ENCODE data around the gene PALM3.
"Not testable (repeated sequence)": the region's sequence is repeated elsewhere in the genome, so short reads cannot be mapped to it uniquely, and the experiment has no call there.

Gene PALM3

DNA sequence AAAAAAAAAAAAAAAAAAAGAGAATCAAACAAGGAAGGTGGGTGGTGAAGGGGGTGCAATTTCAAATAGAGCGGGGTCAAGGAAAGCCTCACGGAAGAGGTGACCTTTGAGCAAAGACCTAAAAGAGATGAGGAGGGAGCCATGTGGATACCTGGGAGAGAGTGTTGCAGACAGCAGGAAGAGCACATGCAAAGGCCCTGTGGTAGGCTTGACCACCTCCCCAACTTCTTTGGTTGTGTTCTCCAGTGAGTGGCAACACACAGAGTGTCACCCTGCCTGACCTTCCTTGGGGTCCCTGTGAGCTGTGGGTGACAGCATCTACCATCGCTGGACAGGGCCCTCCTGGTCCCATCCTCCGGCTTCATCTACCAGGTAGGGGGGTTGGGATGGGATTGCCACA, 11.4 kb downstream of the PALM3 start:
- no peak overlapping the region for H3K4me3 ChIP-seq (ENCODE audit: low read depth, low read length)
- in situ Hi-C loops (cut with HindIII; ENCODE audit: low sequenced_read_pairs): no loop called here
- DNase-seq (ENCODE audit: low read depth, low spot score): no peak
- TF ChIP-seq, protein P1, sequence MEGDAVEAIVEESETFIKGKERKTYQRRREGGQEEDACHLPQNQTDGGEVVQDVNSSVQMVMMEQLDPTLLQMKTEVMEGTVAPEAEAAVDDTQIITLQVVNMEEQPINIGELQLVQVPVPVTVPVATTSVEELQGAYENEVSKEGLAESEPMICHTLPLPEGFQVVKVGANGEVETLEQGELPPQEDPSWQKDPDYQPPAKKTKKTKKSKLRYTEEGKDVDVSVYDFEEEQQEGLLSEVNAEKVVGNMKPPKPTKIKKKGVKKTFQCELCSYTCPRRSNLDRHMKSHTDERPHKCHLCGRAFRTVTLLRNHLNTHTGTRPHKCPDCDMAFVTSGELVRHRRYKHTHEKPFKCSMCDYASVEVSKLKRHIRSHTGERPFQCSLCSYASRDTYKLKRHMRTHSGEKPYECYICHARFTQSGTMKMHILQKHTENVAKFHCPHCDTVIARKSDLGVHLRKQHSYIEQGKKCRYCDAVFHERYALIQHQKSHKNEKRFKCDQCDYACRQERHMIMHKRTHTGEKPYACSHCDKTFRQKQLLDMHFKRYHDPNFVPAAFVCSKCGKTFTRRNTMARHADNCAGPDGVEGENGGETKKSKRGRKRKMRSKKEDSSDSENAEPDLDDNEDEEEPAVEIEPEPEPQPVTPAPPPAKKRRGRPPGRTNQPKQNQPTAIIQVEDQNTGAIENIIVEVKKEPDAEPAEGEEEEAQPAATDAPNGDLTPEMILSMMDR (IDR thresholded peaks at IDR 0.05; ENCODE audit: low read depth, low read length): no peak

GRCh38 chr19:14048443-14049153, 13.3 kb downstream of the PALM3 start:
- TF ChIP-seq, protein P1 (IDR thresholded peaks at IDR 0.05; ENCODE audit: low read depth, low read length): peak; percentile 95
- no peak for DNase-seq (ENCODE audit: low read depth, low spot score)
- in situ Hi-C loops (cut with HindIII; ENCODE audit: low sequenced_read_pairs): no loop called here
- no peak overlapping the region for H3K4me3 ChIP-seq (ENCODE audit: low read depth, low read length)

DNA sequence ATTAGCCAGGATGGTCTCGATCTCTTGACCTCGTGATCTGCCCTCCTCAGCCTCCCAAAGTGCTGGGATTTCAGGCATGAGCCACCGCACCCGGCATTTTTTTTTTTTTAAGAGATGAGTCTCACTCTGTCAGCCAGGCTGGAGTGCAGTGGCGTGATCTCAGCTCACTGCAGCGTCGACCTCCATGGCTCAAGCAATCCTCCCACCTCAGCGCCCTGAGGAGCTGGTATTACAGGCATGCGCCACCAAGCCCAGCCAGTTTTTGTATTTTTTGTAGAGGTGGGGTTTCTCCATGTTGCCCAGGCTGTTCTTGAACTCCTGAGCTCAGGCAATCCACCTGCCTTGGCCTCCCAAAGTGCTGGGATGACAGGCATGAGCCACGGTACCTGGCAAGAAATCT, 14.0 kb downstream of the PALM3 start:
- H3K4me3 ChIP-seq (ENCODE audit: low read depth, low read length); in situ Hi-C loops (cut with HindIII; ENCODE audit: low sequenced_read_pairs); DNase-seq (ENCODE audit: low read depth, low spot score): not testable (repeated sequence)

DNA sequence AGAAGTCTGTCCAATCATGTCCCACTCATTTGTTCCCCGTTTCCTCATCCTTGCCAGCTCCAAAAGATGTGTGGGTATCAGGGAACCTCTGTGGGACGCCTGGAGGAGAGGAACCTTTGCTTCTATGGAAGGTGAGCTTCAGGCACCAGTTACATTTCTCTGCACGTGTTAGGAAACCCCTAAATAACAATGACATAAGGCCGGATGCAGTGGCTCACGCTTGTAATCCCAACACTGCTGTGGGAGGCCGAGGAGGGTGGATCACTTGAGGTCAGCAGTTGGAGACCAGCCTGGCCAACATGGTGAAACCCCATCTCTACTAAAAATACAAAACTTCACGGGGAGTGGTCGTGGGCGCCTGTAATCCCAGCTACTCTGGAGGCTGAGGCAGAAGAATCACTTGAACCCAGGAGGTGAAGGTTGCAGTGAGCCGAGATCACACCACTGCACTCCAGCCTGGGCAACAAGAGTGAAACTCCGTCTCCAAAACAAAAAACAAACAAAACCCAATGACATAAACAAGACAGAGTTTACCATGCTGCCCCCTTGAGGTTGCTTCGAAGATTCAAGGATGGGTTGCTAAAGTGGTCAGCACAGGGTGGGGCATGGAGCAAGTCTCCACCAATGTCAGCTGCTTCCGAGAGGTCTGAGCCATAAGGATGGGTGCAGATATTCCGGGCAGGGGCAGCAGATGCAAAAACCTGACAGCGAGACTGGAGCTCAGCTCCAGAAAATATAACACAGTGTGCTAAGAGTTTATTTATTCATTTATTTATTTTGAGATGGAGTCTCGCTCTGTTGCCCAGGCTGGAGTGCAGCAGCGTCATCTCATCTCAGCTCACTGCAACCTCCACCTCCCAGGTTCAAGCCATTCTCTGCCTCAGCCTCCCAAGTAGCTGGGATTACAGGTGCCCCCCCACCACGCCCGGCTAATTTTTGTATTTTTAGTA, 18.9 kb downstream of the PALM3 start:
- in situ Hi-C loops (cut with HindIII; ENCODE audit: low sequenced_read_pairs); H3K4me3 ChIP-seq (ENCODE audit: low read depth, low read length): not testable (repeated sequence)
- peak; percentile 53 for DNase-seq (ENCODE audit: low read depth, low spot score)
- TF ChIP-seq, protein P1 (IDR thresholded peaks at IDR 0.05; ENCODE audit: low read depth, low read length): peak; percentile 59

DNA sequence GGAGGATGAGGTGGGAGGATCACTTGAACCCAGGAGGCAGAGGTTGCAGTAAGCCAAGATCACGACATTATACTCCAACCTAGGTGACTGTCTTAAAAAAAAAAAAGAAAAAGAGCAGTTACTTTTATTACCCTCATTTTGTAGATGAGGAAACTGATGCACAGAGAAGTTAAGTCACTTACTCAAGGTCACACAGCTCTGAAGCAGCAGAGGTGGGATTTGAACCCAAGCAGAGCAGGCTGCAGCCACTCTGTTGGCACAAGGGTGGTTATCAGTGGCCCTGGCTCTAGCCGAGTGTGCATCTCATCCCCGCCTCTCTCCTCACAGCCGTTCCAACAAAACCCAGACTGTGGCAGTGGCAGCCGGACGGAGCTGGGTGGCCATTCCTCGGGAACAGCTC, 22.7 kb downstream of the PALM3 start:
- in situ Hi-C loops (cut with HindIII; ENCODE audit: low sequenced_read_pairs): no loop called here
- DNase-seq (ENCODE audit: low read depth, low spot score): no peak
- no peak overlapping the region for H3K4me3 ChIP-seq (ENCODE audit: low read depth, low read length)

DNA sequence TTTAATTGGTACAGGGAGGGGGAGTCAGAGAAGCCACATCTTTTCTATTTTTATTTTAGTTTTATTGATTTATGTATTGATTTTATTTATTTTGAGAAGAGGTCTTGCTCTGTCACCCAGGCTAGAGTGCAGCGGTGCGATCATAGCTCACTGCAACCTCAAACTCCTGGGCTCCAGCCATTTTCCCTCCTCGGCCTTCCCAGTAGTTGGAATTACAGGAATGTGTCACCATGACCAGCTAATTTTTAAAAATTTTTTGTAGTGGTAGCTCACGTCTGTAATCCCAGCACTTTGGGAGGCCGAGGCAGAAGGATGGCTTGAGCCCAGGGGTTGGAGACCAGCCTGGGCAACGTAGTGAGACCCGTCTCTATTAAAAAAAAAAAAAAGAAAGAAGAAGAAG, 26.2 kb downstream of the PALM3 start:
- DNase-seq (ENCODE audit: low read depth, low spot score): no peak
- in situ Hi-C loops (cut with HindIII; ENCODE audit: low sequenced_read_pairs): no loop called here

More for the DNA sequence above, 22.7 kb downstream of the PALM3 start:
- TF ChIP-seq, protein P1 (IDR thresholded peaks at IDR 0.05; ENCODE audit: low read depth, low read length): no peak

More for the DNA sequence above, 26.2 kb downstream of the PALM3 start:
- TF ChIP-seq, protein P1 (IDR thresholded peaks at IDR 0.05; ENCODE audit: low read depth, low read length): no peak
- H3K4me3 ChIP-seq (ENCODE audit: low read depth, low read length): no peak overlapping the region
